Amygdala (tissue), 56 donors: ENCODE data around the gene CLDN24.
"Not testable (repeated sequence)": the region's sequence is repeated elsewhere in the genome, so short reads cannot be mapped to it uniquely, and the experiment has no call there.

Experiments
- DNase-seq, 56 donors: peaks; one replicate each; lab custom pipeline; 2025; lab: John Stamatoyannopoulos, UW

CLDN24 gene

DNA sequence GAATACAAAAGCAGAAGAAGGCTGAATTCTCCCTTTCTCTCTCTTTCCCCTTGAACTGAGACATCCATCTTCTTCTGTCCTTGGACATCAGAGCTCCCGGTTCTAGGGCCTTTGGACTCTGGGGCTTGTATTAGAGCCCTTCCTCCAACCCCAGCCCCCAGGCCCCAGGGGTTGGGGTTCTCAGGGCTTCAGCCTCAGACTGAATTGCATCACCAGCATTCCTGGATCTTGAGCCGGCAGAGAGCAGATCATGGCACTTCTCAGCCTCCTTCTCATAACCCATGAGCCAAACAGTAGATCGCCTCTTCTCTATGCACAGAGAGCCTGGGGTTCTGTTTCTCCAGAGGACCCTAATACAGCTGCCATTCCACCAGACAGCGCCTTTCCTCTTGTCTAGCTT is 25.3 kb upstream of the CLDN24 start:
- no peak for DNase-seq

DNA sequence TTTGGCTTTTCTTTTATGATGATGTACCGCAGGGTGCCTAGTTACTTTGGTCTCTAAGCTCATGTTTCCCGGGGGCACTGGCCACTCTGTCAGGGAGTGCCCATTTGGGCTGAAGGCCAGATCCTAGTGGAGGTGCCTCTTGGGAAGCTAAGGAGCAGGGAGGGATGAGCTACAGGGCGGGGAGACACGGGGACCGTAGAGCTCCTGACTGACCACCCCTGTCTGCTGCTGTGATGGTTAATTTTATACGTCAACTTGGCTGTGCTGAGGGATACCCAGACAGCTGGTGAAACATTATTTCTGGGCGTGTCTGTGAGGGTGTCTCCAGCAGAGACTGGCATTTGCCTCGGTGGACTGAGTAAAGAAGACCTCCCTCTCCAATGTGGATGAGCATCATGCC is 24.9 kb upstream of the CLDN24 start:
- no peak for DNase-seq

DNA sequence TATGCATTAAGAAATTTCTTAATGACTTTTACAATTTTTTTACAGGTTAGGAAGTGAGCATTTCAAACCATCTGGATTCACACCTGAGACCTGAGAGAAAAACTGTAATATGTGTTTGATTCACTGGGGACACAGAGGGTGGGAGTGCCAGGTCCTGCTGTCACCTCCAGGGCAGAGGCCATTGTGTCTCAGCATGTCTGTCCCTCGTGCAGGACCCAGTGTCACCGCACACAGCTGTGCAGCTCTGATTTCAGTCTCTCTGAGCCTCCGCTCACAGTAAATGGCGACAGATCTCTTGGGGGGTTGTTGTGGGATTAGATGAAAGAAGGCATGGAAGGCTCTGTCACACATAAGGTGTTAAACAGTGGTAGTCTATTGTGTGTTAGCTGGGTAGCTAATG is 23.0 kb upstream of the CLDN24 start:
- DNase-seq: no peak

DNA sequence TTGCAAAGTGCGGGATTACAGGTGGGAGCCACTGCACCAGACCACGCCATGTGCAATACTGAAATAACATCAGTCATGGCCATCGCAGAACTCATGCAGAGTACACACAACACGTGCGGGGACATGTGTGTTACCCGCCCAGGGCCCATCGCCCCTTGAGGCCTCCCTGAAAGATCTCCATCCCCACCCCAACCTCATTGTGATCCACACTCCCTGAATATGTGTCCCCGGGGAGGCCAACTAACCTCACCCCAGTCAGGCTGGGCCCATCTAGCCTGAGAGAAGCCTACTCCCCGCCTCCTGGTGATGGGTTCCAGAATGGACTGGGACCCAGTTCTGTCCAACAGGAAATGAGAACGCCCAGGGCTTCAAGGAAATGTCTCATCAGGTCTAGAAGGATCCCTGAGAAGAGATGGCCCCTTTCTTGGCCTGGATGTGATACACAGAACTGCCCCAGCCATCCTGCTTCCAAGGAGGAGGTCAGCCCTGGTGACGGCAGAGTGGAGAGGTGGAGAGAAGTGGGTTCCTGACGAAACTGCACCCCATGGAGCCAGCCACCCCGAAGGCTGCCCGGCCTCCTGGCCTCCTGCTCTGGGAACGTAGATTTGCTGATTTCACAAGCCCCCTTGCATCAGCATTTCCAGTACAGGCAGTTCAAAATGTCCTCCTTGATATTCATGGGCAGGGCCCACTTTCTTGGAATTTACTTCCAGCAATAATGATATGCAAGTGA is 22.5 kb upstream of the CLDN24 start:
- no peak for DNase-seq

DNA sequence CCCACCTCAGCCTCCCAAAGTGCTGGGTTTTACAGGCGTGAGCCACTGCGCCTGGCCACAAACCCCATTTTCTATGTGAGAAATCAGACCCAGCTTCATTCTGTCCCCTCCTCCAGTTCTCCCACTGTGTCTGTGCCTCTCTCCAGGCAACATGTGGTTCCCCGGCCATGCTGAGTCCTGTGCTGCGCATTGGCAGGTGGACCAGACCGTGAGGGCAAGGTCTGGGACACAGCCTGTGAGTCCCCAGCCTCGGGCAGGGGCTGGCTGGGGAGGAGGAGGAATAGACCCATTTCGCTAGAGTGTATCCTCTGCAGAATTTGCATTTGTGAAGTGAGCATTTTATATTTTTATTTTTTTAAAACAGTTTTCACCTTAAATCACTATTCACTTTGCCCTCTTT is 21.5 kb upstream of the CLDN24 start:
- DNase-seq: no peak

DNA sequence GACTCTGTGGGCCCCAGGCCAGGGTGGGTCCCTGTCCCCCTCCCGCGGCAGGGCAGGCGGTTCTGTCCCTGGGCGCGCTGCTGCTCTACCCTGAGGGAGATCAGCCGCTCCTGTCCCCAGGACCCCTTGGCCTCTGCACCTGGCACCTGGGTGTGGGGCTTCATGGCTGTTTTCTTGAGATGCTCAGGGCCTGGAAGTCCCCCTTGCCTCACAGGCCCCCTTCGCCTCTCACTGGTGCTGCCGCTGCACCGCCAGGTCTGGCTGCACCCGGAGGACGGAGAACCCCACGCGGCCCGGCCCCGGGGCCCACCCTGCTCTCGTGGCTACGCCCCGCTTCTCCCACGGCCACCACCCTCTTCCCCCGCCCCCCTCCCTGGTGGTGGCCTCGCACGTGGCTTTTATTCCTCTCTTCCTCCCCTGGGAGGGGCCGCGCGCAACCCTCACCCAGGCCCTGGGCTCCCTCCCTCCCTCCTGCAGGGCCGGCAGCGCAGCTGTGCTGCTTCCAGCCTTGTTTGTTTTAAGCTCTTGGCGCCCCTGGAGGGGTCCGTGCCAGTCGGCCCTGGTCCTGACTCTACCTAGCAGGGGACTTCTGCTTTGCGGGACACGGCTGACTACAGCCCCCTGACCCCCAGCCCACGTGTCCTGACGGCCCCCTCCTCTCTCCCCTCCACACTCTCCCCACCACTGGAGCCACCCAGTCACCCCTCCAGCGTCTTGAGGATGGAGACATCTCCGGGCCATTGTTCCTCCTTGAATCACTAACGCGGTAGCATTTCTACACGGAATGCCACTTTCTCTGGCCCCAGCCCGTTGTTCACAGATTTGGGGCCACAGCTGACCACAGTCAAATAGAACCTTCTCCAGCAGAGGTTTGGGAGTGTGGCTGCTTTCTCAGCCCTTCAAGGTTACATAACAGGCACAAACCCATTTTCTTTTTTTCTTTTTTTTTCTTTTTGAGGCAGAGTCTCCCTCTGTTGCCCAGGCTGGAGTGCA is 20.6 kb upstream of the CLDN24 start:
- peak in 4 of 56 donors; percentile 9 to 27 (median 10) for DNase-seq

DNA sequence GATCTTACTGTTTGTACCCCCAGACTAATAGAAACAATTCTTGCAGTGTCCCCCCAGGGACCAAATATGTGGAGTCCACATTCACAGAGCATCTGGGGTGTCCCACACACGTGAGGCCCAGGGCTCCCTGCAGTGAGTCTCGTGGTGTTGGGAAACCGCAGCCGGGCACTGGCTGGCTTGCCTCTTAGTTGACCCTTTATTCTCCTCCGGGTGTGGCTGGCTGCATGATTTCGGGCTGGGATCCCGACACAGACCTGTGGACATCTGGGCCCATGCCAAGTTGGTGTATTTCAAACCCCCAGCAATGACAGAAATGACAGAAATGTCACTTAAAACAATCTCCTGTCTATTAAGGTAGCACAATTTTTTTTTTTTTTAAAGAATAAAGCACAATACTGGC is 15.6 kb upstream of the CLDN24 start:
- no peak for DNase-seq

DNA sequence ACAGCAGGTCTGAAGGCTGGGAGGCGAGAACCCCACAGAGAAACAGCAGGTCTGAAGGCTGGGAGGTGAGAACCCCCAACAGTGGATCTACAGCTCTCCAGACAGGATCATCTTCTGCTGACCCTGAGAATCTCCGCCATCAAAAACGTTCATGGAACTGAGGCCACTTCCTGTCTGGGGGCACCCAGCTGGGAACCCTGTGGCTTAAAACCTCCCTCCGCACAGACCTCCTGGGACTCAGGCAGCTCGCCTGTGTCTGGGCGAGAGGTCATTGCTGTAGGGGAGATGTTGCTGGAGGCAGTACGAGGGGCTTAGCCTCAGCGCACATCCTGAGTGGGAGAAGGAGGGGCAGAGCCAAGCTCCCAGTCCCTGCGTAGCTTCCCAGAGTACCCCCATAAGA is 15.1 kb upstream of the CLDN24 start:
- no peak for DNase-seq

DNA sequence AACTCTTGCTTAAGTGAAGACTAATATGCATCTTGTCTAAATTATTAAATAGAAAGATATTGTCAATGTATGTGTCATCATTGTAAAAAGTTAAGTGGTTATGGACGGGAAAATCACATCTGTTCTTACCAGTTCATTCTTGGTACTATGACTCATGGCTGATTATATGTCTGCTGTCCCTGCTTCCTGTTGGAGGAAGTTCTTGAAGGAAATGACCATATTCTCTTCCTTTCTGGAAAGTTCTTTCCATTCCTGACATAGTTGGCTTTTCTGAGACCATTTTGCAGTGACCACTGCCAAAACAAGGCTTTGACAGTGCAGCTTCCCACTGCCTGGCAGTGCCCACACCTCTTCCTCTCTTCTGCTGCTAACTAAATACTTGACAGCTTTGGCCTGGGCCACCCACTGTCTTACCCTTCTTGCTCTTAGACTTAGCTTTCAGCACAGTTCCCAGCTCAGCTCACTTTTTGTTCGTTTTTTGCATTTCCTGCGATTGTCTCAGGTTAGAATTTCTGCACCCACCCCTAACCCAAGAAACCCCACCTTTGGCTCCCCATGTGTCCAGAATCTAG is 13.2 kb upstream of the CLDN24 start:
- DNase-seq: no peak

DNA sequence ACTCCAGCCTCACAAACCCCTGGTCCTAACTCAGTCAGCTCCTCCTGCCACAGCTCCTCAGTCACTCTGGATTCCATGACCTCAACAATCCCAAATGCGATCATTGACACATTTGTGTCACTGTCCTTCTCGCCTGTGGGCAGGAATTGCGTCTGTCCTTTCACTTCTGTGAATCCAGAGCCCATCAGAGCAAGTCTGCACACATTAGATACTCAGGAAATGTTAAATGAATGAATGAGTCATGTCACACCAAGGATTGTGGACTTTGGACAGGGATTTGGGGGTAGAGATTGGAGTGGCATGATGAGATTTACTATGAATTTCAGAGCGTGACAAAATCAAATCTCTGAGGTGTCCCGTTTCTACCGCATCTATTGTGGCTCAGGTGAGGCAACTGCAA is 11.8 kb upstream of the CLDN24 start:
- DNase-seq: no peak

DNA sequence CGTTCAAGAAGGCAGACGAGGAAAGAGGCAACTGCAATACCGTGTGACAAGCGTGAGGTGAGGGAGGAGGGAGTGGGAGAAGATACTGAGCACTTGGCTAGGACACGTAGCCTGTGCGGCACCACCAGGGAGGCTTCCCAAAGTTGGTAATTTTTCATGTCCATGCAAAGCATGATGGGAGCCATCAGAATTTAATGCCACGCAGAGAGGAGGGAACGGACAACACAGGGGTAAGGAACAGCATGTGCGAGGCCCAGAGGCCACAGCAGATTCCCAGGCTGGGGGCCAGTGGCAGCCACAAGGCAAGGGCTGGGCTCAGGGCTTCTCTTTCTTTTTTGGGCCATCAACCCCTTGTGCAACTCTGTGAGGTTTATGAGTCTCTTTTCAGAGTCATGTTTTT is 11.0 kb upstream of the CLDN24 start:
- DNase-seq: no peak

DNA sequence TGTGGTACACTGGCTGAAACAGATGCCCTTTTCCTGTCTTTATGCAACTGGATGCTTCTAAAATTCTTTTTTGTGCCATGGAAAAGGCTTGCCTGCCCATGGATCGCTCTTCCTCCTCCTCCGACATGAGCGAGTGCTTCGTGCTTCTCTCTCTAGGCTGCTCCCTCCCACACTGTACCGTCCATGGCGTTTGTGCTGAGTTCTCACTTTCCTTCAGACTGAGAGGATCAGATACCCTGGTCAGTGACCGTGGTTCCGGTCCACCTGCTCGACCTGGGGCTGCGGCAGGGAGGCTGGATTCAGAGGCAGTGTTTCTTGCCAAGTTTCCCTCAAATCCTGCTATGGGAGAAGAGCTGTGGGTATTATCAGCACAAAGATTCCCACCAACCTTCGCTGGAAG is 10.2 kb upstream of the CLDN24 start:
- DNase-seq: no peak

DNA sequence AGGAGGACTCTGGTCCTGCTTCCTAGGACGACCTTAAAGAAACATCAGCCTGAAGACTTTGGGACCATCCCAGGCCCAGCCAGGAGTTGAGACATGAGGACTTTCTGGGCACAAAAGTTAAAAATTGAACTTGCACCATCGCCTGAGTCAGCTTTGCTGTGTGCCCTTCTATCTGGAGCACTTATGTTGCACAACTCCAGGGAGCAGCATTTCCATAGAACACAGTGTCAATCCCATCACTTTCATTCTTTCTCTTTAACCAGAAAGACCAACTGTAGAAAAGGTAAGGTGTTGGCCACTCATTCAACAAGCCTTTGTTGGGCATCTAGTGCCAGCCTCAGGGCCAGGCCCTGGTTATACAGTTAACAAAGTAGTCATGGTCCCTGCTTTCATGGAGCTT is 8.6 kb upstream of the CLDN24 start:
- DNase-seq: no peak

DNA sequence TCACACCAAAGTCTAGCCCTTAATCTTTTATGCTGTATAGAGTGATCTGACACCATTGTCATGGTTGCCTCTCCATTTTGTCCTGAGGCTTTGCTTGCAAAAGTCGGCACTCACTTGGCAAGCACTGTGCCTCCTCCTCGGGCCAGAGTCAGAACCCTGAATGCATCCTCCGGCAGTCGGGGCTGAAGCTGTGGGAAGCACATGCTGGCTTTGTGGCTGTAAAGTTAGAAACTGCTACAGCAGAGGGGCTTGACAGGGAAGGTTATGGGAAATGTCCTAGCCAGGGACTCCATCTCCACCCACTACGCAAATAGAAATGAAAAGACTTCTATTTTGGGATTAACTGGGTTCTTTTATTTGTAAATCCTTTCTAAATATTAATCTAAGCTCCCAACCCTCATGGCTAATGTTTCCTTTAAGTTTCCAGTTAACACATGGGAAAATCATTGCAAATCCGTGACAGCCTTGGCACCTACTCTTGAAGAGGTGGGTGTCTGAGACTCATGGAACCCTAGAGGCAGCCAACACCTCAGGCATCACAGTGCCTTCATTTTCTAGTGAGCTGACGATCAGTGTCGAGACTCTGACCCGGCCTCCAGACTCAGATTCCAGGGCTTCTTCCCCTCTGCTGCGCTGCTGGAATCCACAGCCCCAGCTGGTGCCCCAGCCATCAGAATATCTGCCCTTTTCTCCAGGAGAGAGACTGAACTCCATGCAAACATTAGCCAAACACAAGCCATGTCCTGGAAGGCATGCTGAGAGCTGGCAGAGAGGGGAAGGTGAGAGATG is 7.9 kb upstream of the CLDN24 start:
- DNase-seq: no peak

DNA sequence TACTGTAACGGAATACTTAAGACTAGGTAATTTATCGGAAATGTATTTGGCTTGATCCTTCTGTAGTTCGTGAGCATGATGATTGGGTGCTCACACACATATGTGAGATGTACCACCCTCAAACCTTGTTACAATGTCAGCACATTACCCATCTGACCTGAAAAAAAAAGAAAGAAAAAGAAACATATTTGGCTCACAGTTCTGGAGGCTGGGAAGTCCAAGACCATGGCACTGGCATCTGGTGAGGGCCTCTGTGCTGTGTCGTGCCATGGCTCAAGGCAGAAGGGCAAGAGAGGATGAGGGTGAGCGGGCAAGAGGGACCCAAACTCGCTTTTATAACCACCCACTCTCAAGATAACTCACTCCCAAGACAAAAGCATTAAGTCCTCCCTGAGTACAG is 7.0 kb upstream of the CLDN24 start:
- DNase-seq: no peak

DNA sequence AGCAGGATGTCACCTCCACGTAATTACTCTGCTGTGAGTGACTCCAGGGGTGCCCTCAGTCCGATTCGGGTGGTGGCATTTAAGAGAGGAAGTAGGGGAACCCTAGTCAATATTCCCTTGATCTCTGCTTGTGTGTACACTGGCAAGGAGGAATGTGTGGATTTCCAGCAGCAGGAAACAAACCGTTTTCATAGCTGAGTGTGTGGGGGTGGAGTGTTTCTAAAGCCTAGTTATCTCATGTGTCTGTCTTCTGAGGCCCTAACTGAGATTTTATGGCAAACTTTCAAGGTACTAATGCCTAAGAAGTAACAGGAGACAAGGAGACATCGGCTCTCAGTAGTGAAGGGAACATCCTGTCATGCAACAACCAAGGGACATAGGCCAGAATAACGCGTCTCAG is 6.6 kb upstream of the CLDN24 start:
- DNase-seq: peak in 1 of 56 donors; percentile 5

DNA sequence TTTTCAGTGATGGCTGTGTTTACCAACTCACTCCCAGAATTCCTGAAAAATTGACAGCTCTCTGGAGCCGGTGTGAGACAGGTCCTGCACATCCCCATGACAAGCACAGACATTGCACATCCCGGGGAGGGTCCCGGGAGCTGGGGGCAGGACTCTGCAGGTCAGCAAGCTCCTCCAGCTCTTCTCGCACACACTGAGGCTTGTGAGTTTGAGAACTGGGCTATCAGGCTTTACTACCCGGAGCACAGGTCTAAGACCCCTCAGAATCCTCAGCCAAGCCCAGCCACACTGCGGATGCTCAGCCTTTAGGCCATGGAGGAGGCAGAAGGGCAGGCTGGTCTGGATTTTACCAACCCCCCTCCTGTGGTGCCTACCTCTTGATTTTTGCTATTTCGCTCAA is 5.6 kb upstream of the CLDN24 start:
- DNase-seq: no peak

DNA sequence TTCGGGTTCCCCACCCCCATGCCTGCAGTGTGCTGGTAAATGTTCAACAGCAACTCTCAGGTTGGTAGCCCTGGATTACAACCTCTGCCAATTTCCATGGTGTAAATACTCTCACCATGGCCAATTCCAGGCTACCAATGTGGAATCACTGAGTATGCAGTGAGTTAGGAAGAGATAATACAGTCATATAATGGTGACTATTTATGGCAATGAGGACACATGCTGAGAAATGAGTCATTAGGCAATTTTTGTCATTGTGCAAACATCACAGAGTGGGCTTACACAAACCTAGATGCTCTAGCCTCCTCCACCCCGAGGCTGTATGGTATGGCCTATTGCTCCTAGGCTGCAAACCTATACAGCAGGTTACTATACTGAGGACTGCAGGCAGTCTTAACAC is 4.6 kb upstream of the CLDN24 start:
- DNase-seq: no peak

DNA sequence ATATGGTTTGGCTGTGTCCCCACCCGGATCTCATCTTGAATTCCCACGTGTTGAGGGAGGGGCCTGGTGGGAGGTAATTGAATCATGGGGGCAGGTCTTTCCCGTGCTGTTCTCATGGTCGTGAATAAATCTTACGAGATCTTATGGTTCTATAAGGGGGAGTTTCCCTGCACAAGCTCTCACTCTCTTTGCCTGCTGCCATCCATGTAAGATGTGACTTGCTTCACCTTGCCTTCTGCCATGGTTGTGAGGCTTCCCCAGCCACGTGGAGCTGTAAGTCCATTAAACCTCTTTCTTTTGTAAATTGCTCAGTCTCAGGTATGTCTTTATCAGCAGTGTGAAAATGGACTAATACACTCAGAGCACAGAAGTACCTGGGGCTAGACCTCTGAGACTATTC is 4.2 kb upstream of the CLDN24 start:
- DNase-seq: not testable (repeated sequence)

DNA sequence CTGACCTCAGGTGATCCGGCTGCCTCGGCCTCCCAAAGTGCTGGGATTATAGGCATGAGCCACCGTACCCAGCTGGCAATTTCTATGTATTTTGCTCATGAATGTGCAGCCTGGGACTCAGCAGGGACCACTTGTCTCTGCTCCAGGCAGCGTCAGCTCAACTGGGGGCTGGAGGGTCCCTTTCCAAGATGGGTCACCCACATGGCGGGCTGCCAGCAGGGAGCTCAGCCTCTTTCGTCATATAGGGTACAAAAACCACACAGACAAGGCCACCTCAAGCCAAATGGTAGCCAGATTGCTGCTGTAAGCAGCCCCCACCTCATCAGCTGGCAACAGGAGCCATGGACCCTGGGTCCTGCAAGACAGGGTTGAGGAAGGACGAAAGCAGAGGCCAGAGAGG is 2.4 kb upstream of the CLDN24 start:
- no peak for DNase-seq

DNA sequence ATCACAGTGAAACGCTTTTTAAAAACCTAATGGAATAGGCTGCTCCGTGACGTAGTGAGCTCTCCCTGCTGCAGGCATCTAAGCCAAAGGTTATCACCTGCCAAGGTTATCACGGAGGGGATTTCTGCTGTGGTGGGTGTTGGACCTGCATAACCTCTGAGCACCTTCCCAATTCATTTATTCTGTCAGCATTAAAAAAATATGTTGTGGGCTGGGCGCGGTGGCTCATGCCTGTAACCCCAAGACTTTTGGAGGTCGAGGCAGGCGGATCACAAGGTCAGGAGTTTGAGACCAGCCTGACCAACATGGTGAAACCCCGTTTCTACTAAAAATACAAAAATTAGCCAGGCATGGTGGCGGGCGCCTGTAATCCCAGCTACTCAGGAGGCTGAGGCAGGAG is 1.8 kb upstream of the CLDN24 start:
- DNase-seq: not testable (repeated sequence)
